Thyroid gland (tissue), 4 donors: ENCODE results near the gene HOXB9.

Experiments used
- CTCF ChIP-seq, 6 experiments: fragments of 200-600 bp in 3 of 6; fragments of 450-650 bp in 3 of 6; sonication (generic) in 3 of 6; IDR thresholded peaks; one replicate each; pipeline ENCODE4 v1.5.1; 2016 to 2019; ENCODE audit warnings: antibody characterized with exemption in 6 of 6, mild to moderate bottlenecking in 2 of 6, inconsistent platforms in 1 of 6, moderate library complexity in 1 of 6
- POLR2A ChIP-seq, 2 donors: fragments of 450-650 bp; IDR thresholded peaks; one replicate each; pipeline ENCODE4 v1.6.1; 2017; ENCODE audit warnings: antibody characterized with exemption in 2 of 2, mild to moderate bottlenecking in 2 of 2, moderate library complexity in 1 of 2

GRCh38 chr17:48613862-48614694 lies 12.1 kb downstream of the HOXB9 start:
- TF ChIP-seq CTCF (IDR thresholded peaks at IDR 0.05), result no peak
- TF ChIP-seq POLR2A (IDR thresholded peaks at IDR 0.05), result no peak
